ENCODE measurements around the gene BARX2.

Gene BARX2

GRCh38 chr11:129445226-129445625, 69.6 kb downstream of the BARX2 start:
- no peak overlapping the region for H3K9ac ChIP-seq (ENCODE audit: insufficient read length)
- no peaks in the 10 kb centered on the region for H3K9me3 ChIP-seq (ENCODE audit: low read depth, low read length)
- TF ChIP-seq EZH2 (IDR thresholded peaks at IDR 0.05) (no peak), POLR2AphosphoS5 (IDR thresholded peaks at IDR 0.05; ENCODE audit: borderline replicate concordance, low read depth, low read length) (no peak), FOXP2 (optimal IDR thresholded peaks at IDR 0.05; ENCODE audit: control extremely low read depth, extremely low read length, insufficient read depth) (no peak)
- H3K36me3 ChIP-seq (ENCODE audit: insufficient read depth, low read length): no peaks in the 10 kb centered on the region
- no peak overlapping the region for H3K27ac ChIP-seq
- no peak overlapping the region for H3K4me3 ChIP-seq
- DNase-seq (ENCODE audit: low read depth, low spot score): no peak

- no peak overlapping the region for H3K4me3 ChIP-seq
- no peaks in the 10 kb centered on the region for H3K36me3 ChIP-seq (ENCODE audit: insufficient read depth, low read length)
- TF ChIP-seq POLR2AphosphoS5 (IDR thresholded peaks at IDR 0.05; ENCODE audit: borderline replicate concordance, low read depth, low read length) (no peak), EZH2 (IDR thresholded peaks at IDR 0.05) (no peak), FOXP2 (optimal IDR thresholded peaks at IDR 0.05; ENCODE audit: control extremely low read depth, extremely low read length, insufficient read depth) (no peak)
- no peaks in the 10 kb centered on the region for H3K9me3 ChIP-seq (ENCODE audit: low read depth, low read length)
- H3K27ac ChIP-seq: no peak overlapping the region
- H3K9ac ChIP-seq (ENCODE audit: insufficient read length): no peak overlapping the region
- no peak for DNase-seq (ENCODE audit: low read depth, low spot score)
Measured at GRCh38 chr11:129446572-129446971, 70.9 kb downstream of the BARX2 start.

DNA sequence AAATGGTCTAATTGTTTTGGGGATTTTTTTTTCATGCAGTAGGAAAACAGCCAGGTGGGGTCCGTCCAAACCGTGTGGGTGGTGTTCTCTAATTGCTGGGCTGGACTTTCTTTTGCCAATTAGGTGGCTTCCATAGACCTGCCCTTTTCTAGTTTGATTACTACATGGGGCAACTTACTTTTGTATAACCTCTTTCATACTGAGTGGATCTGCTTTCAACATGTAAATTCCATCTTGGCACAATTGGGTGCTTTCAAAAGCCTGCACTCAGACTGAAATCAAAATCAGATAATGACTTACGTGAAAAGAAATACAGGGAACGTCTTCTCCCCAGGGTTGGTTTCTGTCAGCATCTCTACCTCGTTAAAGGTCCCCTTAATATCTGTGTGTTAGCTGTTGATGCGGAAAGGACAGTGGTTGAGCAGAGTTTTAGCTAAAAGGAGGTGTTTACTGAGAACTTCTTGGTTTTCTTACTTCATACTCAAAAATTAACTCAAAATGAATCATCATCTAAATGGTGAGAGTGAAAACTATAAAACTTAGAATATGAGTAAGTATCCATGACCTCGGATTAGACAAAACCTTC, 72.1 kb downstream of the BARX2 start:
- Histone ChIP-seq H3K36me3 (ENCODE audit: insufficient read depth, low read length) (no peaks in the 10 kb centered on the region), H3K9ac (ENCODE audit: insufficient read length) (no peak overlapping the region), H3K4me3 (no peak overlapping the region), H3K27ac (no peak overlapping the region), H3K9me3 (ENCODE audit: low read depth, low read length) (no peaks in the 10 kb centered on the region)
- DNase-seq (ENCODE audit: low read depth, low spot score): no peak
- TF ChIP-seq EZH2 (IDR thresholded peaks at IDR 0.05): no peak
- TF ChIP-seq POLR2AphosphoS5 (IDR thresholded peaks at IDR 0.05; ENCODE audit: borderline replicate concordance, low read depth, low read length): no peak

DNA sequence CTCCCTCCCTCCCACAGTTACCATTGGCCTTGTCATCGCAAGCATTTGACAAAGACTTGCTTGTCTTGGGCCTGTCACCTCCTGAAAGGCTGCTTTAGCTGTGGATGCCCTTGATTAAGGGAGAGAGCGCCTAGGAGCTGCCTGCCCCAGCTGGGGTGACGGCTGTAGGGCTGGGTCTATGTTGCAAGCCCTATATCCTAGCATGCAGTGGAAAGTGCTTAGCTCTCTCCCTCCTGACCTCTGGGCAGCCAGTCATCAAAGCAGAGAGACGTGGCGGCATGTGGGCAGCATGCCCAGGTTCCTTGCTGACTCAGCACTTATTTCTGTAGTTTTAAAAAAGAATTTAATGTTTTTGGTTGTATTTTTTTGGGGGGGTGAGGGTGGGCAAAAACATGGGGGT, 75.9 kb downstream of the BARX2 start:
- H3K36me3 ChIP-seq (ENCODE audit: insufficient read depth, low read length): no peaks in the 10 kb centered on the region
- no peak for TF ChIP-seq POLR2AphosphoS5 (IDR thresholded peaks at IDR 0.05; ENCODE audit: borderline replicate concordance, low read depth, low read length)
- TF ChIP-seq EZH2 (IDR thresholded peaks at IDR 0.05): no peak
- no peak for TF ChIP-seq FOXP2 (optimal IDR thresholded peaks at IDR 0.05; ENCODE audit: control extremely low read depth, extremely low read length, insufficient read depth)
- no peak overlapping the region for H3K4me3 ChIP-seq
- H3K27ac ChIP-seq: no peak overlapping the region
- no peaks in the 10 kb centered on the region for H3K9me3 ChIP-seq (ENCODE audit: low read depth, low read length)
- DNase-seq (ENCODE audit: low read depth, low spot score): no peak
- H3K9ac ChIP-seq (ENCODE audit: insufficient read length): no peak overlapping the region

GRCh38 chr11:129453293-129453721, 77.7 kb downstream of the BARX2 start:
- DNase-seq (ENCODE audit: low read depth, low spot score): no peak
- no peak overlapping the region for H3K27ac ChIP-seq
- no peaks in the 10 kb centered on the region for H3K9me3 ChIP-seq (ENCODE audit: low read depth, low read length)
- no peaks in the 10 kb centered on the region for H3K36me3 ChIP-seq (ENCODE audit: insufficient read depth, low read length)
- H3K9ac ChIP-seq (ENCODE audit: insufficient read length): no peak overlapping the region
- no peak overlapping the region for H3K4me3 ChIP-seq
- TF ChIP-seq POLR2AphosphoS5 (IDR thresholded peaks at IDR 0.05; ENCODE audit: borderline replicate concordance, low read depth, low read length): no peak
- TF ChIP-seq FOXP2 (optimal IDR thresholded peaks at IDR 0.05; ENCODE audit: control extremely low read depth, extremely low read length, insufficient read depth): no peak
- TF ChIP-seq EZH2 (IDR thresholded peaks at IDR 0.05): no peak

- Histone ChIP-seq H3K36me3 (ENCODE audit: insufficient read depth, low read length) (no peaks in the 10 kb centered on the region), H3K9me3 (ENCODE audit: low read depth, low read length) (no peaks in the 10 kb centered on the region), H3K9ac (ENCODE audit: insufficient read length) (no peak overlapping the region), H3K27ac (no peak overlapping the region), H3K4me3 (no peak overlapping the region)
- TF ChIP-seq FOXP2 (optimal IDR thresholded peaks at IDR 0.05; ENCODE audit: control extremely low read depth, extremely low read length, insufficient read depth) (no peak), POLR2AphosphoS5 (IDR thresholded peaks at IDR 0.05; ENCODE audit: borderline replicate concordance, low read depth, low read length) (no peak), EZH2 (IDR thresholded peaks at IDR 0.05) (no peak)
- no peak for DNase-seq (ENCODE audit: low read depth, low spot score)
Measured at GRCh38 chr11:129455101-129455500, 79.5 kb downstream of the BARX2 start.

DNA sequence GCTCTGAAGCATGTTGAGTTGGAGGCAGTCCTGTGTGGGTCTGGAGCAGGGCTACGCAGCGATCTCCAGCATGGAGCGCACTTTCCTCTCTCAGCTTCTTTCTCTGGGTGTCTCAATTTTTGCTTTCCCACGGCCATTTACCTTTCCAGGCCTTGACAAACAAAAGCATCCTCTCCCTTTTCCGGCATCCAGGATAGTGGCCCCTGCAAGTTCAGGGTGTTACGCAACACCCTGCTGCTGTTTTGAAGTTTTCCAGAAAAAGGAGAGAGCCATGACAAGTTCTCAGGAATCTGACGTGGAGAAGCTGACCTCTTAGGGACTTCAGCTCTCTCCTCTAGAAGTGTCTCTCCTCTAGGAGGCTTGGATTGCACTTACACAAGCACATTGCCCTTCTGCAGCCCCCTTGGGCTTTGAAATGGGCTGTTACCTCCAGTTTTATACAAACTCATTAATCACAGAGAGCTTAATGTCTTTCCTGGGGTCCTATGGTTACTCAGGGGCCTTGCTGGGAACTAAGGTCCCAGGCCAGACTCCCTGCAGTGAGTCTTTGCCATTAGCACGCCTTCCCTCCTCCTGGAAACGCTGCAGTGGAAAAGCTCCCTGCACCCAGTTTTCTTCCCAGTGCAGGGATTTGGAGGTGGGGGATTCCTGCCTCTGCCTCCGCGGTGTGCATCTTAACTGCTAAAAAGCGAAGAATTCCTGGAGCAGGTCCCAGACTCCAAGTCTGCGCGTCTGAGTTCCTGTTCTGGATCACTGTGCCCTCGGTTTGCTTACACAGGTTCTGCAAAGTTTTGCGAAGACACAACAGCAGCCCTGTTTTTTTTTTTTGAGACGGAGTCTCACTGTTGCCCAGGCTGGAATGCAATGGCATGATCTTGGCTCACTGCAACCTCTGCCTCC, 80.4 kb downstream of the BARX2 start:
- no peak for DNase-seq (ENCODE audit: low read depth, low spot score)
- TF ChIP-seq EZH2 (IDR thresholded peaks at IDR 0.05): no peak
- TF ChIP-seq FOXP2 (optimal IDR thresholded peaks at IDR 0.05; ENCODE audit: control extremely low read depth, extremely low read length, insufficient read depth): no peak
- TF ChIP-seq POLR2AphosphoS5 (IDR thresholded peaks at IDR 0.05; ENCODE audit: borderline replicate concordance, low read depth, low read length): no peak
- H3K36me3 ChIP-seq (ENCODE audit: insufficient read depth, low read length): no peaks in the 10 kb centered on the region
- H3K4me3 ChIP-seq: no peak overlapping the region
- no peak overlapping the region for H3K27ac ChIP-seq
- H3K9me3 ChIP-seq (ENCODE audit: low read depth, low read length): no peaks in the 10 kb centered on the region
- no peak overlapping the region for H3K9ac ChIP-seq (ENCODE audit: insufficient read length)

DNA sequence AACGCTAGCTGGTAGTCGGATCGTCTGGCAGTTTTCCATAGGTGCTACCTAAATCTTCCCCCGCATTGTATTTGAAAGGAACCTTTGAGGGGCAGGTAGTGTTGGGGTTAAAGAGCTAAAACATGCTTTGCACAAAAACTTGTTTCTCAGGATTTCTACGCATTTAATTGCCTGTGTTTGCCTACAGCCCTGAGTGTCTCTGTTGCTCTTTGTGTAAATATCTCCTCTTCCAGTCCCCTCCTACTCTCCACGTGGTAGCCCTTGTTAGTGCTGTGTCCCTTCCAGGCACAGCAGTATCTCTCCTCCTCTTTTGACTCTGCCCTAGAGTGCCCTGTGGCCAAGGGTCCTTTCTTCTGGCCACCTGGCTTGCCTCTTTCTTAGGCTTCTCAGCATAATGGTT, 81.7 kb downstream of the BARX2 start:
- DNase-seq (ENCODE audit: low read depth, low spot score): no peak
- TF ChIP-seq POLR2AphosphoS5 (IDR thresholded peaks at IDR 0.05; ENCODE audit: borderline replicate concordance, low read depth, low read length) (no peak), EZH2 (IDR thresholded peaks at IDR 0.05) (no peak), FOXP2 (optimal IDR thresholded peaks at IDR 0.05; ENCODE audit: control extremely low read depth, extremely low read length, insufficient read depth) (no peak)
- H3K27ac ChIP-seq: no peak overlapping the region

More for the DNA sequence above, 81.7 kb downstream of the BARX2 start:
- H3K4me3 ChIP-seq: no peak overlapping the region
- no peaks in the 10 kb centered on the region for H3K36me3 ChIP-seq (ENCODE audit: insufficient read depth, low read length)
- no peak overlapping the region for H3K9ac ChIP-seq (ENCODE audit: insufficient read length)
- H3K9me3 ChIP-seq (ENCODE audit: low read depth, low read length): no peaks in the 10 kb centered on the region
